Colonic mucosa (tissue), 4 donors: ENCODE data around the gene PCGF1. TPM values are rescaled to one million over a fixed set of nuclear protein-coding genes. Genes with fewer than 3 reads are reported as not detected.

Source experiments
- DNase-seq: peaks from one replicate; pipeline ENCODE4 v3.0.0-alpha.2; 2020
- H3K27ac ChIP-seq: fragments of 200-600 bp; one replicate; pipeline ENCODE4 v1.8.0; 2021
- H3K27me3 ChIP-seq: fragments of 200-600 bp; one replicate; pipeline ENCODE4 v1.8.0; 2021
- H3K36me3 ChIP-seq: fragments of 200-600 bp; one replicate; pipeline ENCODE4 v1.8.0; 2021
- H3K4me1 ChIP-seq: fragments of 200-600 bp; one replicate; pipeline ENCODE4 v1.8.0; 2021; ENCODE audit warnings: mild to moderate bottlenecking
- H3K4me3 ChIP-seq: fragments of 200-600 bp; one replicate; pipeline ENCODE4 v1.8.0; 2021
- H3K9ac ChIP-seq, 2 donors: one replicate each; pipeline ENCODE4 v1.7.0; 2013; ENCODE audit warnings: control low read depth in 2 of 2, low read depth in 2 of 2, low read length in 2 of 2
- H3K9me3 ChIP-seq: fragments of 200-600 bp; one replicate; pipeline ENCODE4 v1.8.0; 2021
- CTCF ChIP-seq: fragments of 200-600 bp; IDR thresholded peaks from one replicate; pipeline ENCODE4 v1.8.0; 2022; ENCODE audit warnings: antibody characterized with exemption, mild to moderate bottlenecking
- intact Hi-C: fragments of 100-400 bp; cut with DNase I; formaldehyde crosslinking; loops from one replicate; pipeline ENCODE4 v1.14.1; 2022
- total RNA-seq, 2 donors: library from RNA; stranded (reverse); fragmentation: NEBNext Ultra II Directional in 1 of 2; extraction: Animal tissue kit (Norgen Biotek cat#: 25700) in 1 of 2; gene quantifications; one replicate each; pipeline ENCODE4 v1.2.1, GENCODE V29; 2021
- donor health status: healthy.
- donor health status: DM: no; HTN: no; CAD: no.
- donor health status: DM: no; HTN: no; CAD: no.

Gene PCGF1
- total RNA-seq, 2 donors from 2014 or later: 16.1 to 19.9 TPM

GRCh38 chr2:74535440-74535965, 28.0 kb upstream of the PCGF1 start:
- H3K4me1 ChIP-seq: no peaks in the 10 kb centered on the region
- H3K4me3 ChIP-seq: no peak overlapping the region
- no peak for DNase-seq
- no peak for TF ChIP-seq CTCF
- no peaks in the 10 kb centered on the region for H3K9me3 ChIP-seq
- H3K27me3 ChIP-seq: no peaks in the 10 kb centered on the region
- H3K27ac ChIP-seq: no peak overlapping the region
- no peaks in the 10 kb centered on the region for H3K36me3 ChIP-seq
- no peak overlapping the region for H3K9ac ChIP-seq
- intact Hi-C loops: no loop called here

- no peak overlapping the region for H3K27ac ChIP-seq
- TF ChIP-seq CTCF: no peak
- no peaks in the 10 kb centered on the region for H3K9me3 ChIP-seq
- no peak for DNase-seq
- no peaks in the 10 kb centered on the region for H3K36me3 ChIP-seq
- no peak overlapping the region for H3K4me3 ChIP-seq
- no peaks in the 10 kb centered on the region for H3K27me3 ChIP-seq
- H3K4me1 ChIP-seq: no peaks in the 10 kb centered on the region
- intact Hi-C loops: loop anchor here (5.0 kb wide), 1 partner anchor 52 kb away; the partner anchor contains the start of genes CCDC142 and TTC31
- H3K9ac ChIP-seq: no peak overlapping the region
Observed at GRCh38 chr2:74534411-74534810, 26.9 kb upstream of the PCGF1 start.

- no peak for TF ChIP-seq CTCF
- H3K36me3 ChIP-seq: no peaks in the 10 kb centered on the region
- H3K9ac ChIP-seq: no peak overlapping the region
- H3K4me3 ChIP-seq: no peak overlapping the region
- H3K4me1 ChIP-seq: no peaks in the 10 kb centered on the region
- no peaks in the 10 kb centered on the region for H3K9me3 ChIP-seq
- intact Hi-C loops: loop anchor here (5.0 kb wide), 1 partner anchor 51 kb away; the partner anchor contains the start of genes CCDC142 and TTC31
- H3K27ac ChIP-seq: no peak overlapping the region
- no peak for DNase-seq
- no peaks in the 10 kb centered on the region for H3K27me3 ChIP-seq
Observed at GRCh38 chr2:74533464-74533863, 26.0 kb upstream of the PCGF1 start.

- no peak for DNase-seq
- Histone ChIP-seq H3K27ac (no peak overlapping the region), H3K9me3 (no peaks in the 10 kb centered on the region), H3K4me1 (no peaks in the 10 kb centered on the region), H3K9ac (no peak overlapping the region), H3K27me3 (no peaks in the 10 kb centered on the region), H3K36me3 (peaks cover under 1% of the 10 kb centered on the region), H3K4me3 (no peak overlapping the region)
- TF ChIP-seq CTCF: peak; percentile 22
- intact Hi-C loops: loop anchor here (5.0 kb wide), 1 partner anchor 50 kb away; the partner anchor contains the start of genes CCDC142 and TTC31
Observed at GRCh38 chr2:74532222-74532621, 24.7 kb upstream of the PCGF1 start.

- no peak for DNase-seq
- intact Hi-C loops: loop anchor here (5.0 kb wide), 1 partner anchor 49 kb away; the partner anchor contains the start of genes CCDC142 and TTC31
Observed at GRCh38 chr2:74531666-74532065, 24.2 kb upstream of the PCGF1 start.

More at GRCh38 chr2:74531666-74532065, 24.2 kb upstream of the PCGF1 start:
- no peak for TF ChIP-seq CTCF
- Histone ChIP-seq H3K9me3 (no peaks in the 10 kb centered on the region), H3K36me3 (peaks cover 6% of the 10 kb centered on the region), H3K4me1 (no peaks in the 10 kb centered on the region), H3K27ac (no peak overlapping the region), H3K4me3 (no peak overlapping the region), H3K9ac (no peak overlapping the region), H3K27me3 (no peaks in the 10 kb centered on the region)
